Measurements from ENCODE around the gene HES5.
A peak's percentile ranks its signal among the peaks of the same experiment; 100 is the strongest.

Gene HES5

DNA sequence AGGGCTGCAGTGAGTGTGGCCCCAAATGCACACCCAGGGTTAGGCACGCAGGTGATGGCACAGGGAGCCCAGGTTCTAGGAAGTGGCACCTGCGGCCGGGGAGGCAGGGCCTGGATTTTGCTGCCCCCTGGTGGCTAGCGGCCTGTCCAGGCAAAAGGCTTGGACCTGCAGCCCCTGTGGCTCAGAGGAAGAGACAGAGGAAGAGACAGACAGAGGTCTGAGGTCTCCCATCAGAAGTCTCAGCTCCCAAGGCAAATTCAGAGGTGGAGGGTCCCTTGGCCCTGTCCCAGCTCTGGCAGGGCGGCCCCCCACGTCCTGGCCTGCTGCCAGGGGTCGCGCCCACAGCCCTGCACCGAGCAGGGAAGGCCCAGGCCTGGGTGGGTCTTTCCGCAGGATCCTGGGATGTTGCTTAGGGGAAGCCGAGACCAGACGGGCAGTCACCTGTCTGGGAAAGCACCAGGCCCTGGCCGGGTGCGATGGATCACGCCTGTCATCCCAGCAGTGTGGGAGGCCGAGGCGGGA is 18.1 kb upstream of the HES5 start:
- TF ChIP-seq POLR2A (IDR thresholded peaks at IDR 0.05; ENCODE audit: extremely low read depth, insufficient read length) (peak; percentile 27), CTCF (IDR thresholded peaks at IDR 0.05; ENCODE audit: low read depth, low read length) (peak; percentile 83), MYC (IDR thresholded peaks at IDR 0.05; ENCODE audit: low read depth, low read length) (peak; percentile 49; the same call in 1 of the 2 replicates)
- TF ChIP-seq, protein P1, sequence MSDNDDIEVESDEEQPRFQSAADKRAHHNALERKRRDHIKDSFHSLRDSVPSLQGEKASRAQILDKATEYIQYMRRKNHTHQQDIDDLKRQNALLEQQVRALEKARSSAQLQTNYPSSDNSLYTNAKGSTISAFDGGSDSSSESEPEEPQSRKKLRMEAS (IDR thresholded peaks at IDR 0.05; ENCODE audit: low read depth, low read length), result peak; percentile 58
- peak; percentile 82 for DNase-seq (ENCODE audit: low read depth)
- H3K4me3 ChIP-seq (ENCODE audit: low read depth, low read length), result no peak overlapping the region

GRCh38 chr1:2547210-2548067 is 17.4 kb upstream of the HES5 start:
- H3K4me3 ChIP-seq (ENCODE audit: low read depth, low read length), result peak overlapping the region; percentile 57
- TF ChIP-seq, protein P1 (IDR thresholded peaks at IDR 0.05; ENCODE audit: low read depth, low read length), result no peak
- TF ChIP-seq POLR2A (IDR thresholded peaks at IDR 0.05; ENCODE audit: extremely low read depth, insufficient read length), result peak; percentile 6
- DNase-seq (ENCODE audit: low read depth), result peak; percentile 59

GRCh38 chr1:2546515-2547209 is 16.6 kb upstream of the HES5 start:
- TF ChIP-seq, protein P1 (IDR thresholded peaks at IDR 0.05; ENCODE audit: low read depth, low read length), result no peak
- peak; percentile 55 for TF ChIP-seq POLR2A (IDR thresholded peaks at IDR 0.05; ENCODE audit: extremely low read depth, insufficient read length)
- no peak; the same call in 1 of the 2 replicates for TF ChIP-seq MYC (IDR thresholded peaks at IDR 0.05; ENCODE audit: low read depth, low read length)
- H3K4me3 ChIP-seq (ENCODE audit: low read depth, low read length), result peak overlapping the region; percentile 57
- peak; percentile 95 for DNase-seq (ENCODE audit: low read depth)

GRCh38 chr1:2545754-2546514 is 15.9 kb upstream of the HES5 start:
- H3K4me3 ChIP-seq (ENCODE audit: low read depth, low read length), result peak overlapping the region; percentile 57
- TF ChIP-seq CTCF (IDR thresholded peaks at IDR 0.05; ENCODE audit: low read depth, low read length) (no peak), MYC (IDR thresholded peaks at IDR 0.05; ENCODE audit: low read depth, low read length) (0 out of 2 replicates have a peak, but pooled peaks have one; percentile 10), POLR2A (IDR thresholded peaks at IDR 0.05; ENCODE audit: extremely low read depth, insufficient read length) (peak; percentile 55)
- TF ChIP-seq, protein P1 (IDR thresholded peaks at IDR 0.05; ENCODE audit: low read depth, low read length), result peak; percentile 90
- peak; percentile 86 for DNase-seq (ENCODE audit: low read depth)

DNA sequence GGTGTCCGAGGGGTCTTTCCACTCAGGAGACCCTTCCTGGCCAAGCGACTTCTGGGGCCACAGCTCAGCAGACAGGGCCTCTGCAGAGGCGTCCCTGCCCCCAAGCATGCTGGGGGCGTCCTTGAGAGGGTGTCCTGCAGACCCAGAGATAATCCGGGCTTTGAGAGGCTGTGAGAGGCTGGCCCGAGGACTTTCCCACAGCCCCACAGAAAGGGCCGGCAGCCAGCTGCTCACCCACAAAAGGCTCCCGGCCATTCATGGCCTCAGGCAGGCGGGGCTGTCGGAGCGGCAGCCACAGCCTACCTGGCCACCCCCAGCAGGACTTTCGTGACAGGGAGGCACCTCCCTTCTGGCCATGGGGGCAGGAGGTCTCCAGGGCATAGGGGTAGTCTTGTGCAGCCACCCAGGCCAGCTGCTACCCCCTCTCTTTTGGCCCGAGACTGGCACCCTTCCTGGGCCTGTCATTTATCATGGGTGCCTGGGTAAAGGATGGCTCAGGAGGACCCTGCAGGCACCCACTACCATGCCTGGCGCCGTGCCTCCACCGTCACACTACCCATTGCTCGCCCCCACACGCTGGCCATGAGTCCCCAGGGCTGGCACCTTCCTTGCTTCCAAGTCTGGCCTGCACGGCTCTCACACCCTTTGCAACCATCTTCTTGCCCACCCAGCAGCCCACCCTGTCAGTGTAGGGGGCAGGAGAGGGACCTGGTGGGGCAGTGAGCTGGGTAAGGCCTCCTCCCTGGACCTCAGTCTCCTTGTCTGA is 15.0 kb upstream of the HES5 start:
- no peak for DNase-seq (ENCODE audit: low read depth)
- TF ChIP-seq POLR2A (IDR thresholded peaks at IDR 0.05; ENCODE audit: extremely low read depth, insufficient read length), result no peak
- TF ChIP-seq, protein P1 (IDR thresholded peaks at IDR 0.05; ENCODE audit: low read depth, low read length), result no peak
- no peak for TF ChIP-seq CTCF (IDR thresholded peaks at IDR 0.05; ENCODE audit: low read depth, low read length)
- TF ChIP-seq MYC (IDR thresholded peaks at IDR 0.05; ENCODE audit: low read depth, low read length), result no peak
- no peak overlapping the region for H3K4me3 ChIP-seq (ENCODE audit: low read depth, low read length)
